Measurements from ENCODE around the gene DNMT1. TPM values are rescaled to one million over a fixed set of nuclear protein-coding genes. Genes with fewer than 3 reads are reported as not detected.

DNMT1 gene
- total RNA-seq, 4 donors from 2014 or later, result 29.5 to 80.6 (median 48.4) TPM

DNA sequence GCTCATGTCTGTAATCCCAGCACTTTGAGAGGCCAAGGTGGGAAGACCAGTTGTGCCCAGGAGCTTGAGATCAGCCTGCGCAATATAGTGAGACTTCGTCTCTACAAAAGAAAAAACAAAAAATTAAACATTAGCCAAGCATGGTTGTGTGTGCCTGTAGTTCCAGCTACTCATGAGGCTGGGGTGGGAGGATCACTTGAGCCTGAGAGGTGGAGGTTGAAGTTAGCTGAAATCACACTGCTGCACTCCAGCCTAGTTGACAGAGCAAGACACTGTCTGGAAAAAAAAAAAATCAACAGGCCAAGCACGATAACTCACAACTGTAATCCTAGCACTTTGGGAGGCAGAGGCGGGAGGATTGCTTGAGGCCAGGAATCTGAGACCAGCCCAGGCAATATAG lies 40.2 kb upstream of the DNMT1 start:
- no peak for TF ChIP-seq POLR2A (IDR thresholded peaks at IDR 0.05)
- TF ChIP-seq, protein P1, sequence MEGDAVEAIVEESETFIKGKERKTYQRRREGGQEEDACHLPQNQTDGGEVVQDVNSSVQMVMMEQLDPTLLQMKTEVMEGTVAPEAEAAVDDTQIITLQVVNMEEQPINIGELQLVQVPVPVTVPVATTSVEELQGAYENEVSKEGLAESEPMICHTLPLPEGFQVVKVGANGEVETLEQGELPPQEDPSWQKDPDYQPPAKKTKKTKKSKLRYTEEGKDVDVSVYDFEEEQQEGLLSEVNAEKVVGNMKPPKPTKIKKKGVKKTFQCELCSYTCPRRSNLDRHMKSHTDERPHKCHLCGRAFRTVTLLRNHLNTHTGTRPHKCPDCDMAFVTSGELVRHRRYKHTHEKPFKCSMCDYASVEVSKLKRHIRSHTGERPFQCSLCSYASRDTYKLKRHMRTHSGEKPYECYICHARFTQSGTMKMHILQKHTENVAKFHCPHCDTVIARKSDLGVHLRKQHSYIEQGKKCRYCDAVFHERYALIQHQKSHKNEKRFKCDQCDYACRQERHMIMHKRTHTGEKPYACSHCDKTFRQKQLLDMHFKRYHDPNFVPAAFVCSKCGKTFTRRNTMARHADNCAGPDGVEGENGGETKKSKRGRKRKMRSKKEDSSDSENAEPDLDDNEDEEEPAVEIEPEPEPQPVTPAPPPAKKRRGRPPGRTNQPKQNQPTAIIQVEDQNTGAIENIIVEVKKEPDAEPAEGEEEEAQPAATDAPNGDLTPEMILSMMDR (IDR thresholded peaks at IDR 0.05), result no peak
- no peaks in the 10 kb centered on the region for H3K36me3 ChIP-seq
- WGBS, 2 donors, result 78 to 91% methylated on average over 4 of the region's 4 CpGs
- no peaks in the 10 kb centered on the region for H3K9me3 ChIP-seq
- no peak for DNase-seq
- peak overlapping the region in 1 of 4 donors; percentile 83 for H3K27ac ChIP-seq
- H3K4me1 ChIP-seq, result peaks cover 4 to 46% (median 11%) of the 10 kb centered on the region in 3 donors
- H3K4me3 ChIP-seq, result no peak overlapping the region
- intact Hi-C loops (cut with DNase I), result no loop called here
- no peaks in the 10 kb centered on the region for H3K27me3 ChIP-seq

DNA sequence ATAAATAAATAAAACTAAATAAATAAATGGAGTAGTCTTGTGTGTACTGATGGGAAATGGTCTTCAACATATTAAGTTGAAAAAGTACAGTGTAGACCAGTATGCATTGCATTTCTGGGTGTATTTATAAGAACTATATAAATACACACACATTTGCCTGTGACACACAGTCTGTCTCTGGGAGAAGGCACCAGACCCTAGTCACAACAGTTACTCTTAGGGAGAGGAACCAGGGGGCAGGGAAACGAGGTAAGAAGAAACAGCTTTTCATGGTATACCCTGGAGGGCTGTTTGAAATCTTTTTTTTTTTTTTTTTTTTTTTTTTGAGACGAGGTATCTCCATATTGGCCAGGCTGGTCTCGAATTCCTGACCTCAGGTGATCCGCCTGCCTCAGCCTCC lies 39.2 kb upstream of the DNMT1 start:
- intact Hi-C loops (cut with DNase I), result no loop called here
- DNase-seq, result no peak
- Histone ChIP-seq H3K4me1 (peaks cover 4 to 57% (median 19%) of the 10 kb centered on the region in 3 donors), H3K27me3 (no peaks in the 10 kb centered on the region), H3K9me3 (no peaks in the 10 kb centered on the region), H3K27ac (no peak overlapping the region), H3K4me3 (no peak overlapping the region), H3K36me3 (no peaks in the 10 kb centered on the region)
- 62 to 72% methylated on average over 4 of the region's 4 CpGs for WGBS, 2 donors
- TF ChIP-seq, protein P1 (IDR thresholded peaks at IDR 0.05), result no peak
- no peak for TF ChIP-seq POLR2A (IDR thresholded peaks at IDR 0.05)

DNA sequence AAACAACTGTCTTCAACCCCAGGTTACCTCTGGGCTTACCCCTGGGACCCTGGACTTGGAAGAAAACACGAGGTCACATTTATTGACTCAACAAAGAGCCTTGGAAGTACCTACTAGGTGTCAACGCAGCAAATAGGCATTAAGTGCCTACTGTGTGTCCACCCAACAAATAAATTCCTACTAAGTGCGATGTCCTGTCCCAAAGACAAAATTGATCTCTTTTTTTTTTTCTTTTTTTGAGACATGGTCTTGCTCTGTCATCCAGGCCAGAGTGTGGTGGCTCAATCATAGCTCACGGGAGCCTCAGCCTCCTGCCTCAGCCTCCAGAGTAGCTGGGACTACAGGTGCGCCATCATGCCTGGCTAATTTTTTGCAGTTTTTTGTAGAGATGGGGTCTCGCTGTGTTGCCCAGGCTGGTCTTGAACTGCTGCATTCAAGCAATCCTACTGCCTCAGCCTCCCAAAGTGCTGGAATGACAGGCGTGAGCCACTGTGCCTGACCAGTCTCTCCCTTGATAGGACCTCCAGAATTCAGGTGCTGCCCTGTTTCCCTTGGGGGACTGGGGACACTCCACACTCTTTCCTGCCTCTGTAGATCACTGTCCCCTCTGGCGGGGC lies 37.0 kb upstream of the DNMT1 start:
- H3K27ac ChIP-seq, result peak overlapping the region; percentile 81 to 94 (median 88)
- H3K4me1 ChIP-seq, result peaks cover 12 to 60% (median 23%) of the 10 kb centered on the region in 3 donors
- intact Hi-C loops (cut with DNase I), result no loop called here
- no peaks in the 10 kb centered on the region for H3K9me3 ChIP-seq
- no peak for TF ChIP-seq POLR2A (IDR thresholded peaks at IDR 0.05)
- TF ChIP-seq, protein P1 (IDR thresholded peaks at IDR 0.05), result no peak
- no peaks in the 10 kb centered on the region for H3K36me3 ChIP-seq
- DNase-seq, result no peak
- H3K4me3 ChIP-seq, result peak overlapping the region; percentile 66 to 97 (median 84)
- WGBS, 2 donors, result 68 to 77% methylated on average over 7 to 8 of the region's 8 CpGs
- no peaks in the 10 kb centered on the region for H3K27me3 ChIP-seq

DNA sequence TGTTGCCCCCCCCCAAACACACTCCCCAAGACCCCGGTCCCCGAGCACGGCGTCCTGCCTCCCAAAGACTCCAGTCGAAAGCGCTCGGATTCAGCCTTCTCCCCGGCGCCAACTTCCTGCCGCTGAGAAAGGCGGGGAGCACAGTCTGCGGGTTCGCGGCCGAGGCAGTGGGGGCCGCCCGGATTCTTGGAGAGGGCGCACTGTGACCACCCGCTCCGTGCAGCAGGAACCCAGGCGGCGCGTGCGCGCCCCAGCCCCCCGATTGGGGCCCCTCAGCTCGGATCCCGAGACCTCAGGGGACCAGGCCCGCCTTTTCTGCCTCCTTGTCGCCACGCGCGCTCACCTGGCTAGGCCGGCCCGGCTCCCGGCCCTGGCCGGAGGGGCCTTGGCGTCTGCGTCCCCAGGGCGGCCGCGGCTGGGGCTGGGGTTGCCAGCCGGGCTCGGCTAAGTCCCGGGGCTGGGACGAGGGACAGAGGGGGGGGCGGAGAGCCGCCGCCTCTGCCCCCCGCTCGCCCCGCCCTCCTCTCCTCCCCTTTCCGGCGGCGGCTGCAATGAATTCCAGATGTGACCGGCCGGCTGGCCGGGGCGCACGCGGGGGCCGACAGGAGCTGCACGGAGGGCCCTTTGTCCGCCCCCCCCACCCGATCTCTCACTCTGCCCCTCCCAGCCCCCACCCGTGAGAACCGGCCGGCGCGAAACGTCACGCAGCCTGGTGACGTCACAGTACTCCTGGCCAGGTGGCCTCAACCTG lies 36.3 kb upstream of the DNMT1 start, which contains the start of gene S1PR2:
S1PR2 (minus strand) TSS at position 471 of the 751 bp plus-strand sequence. CDS start 6,426 bp downstream, outside the sequence.
- peaks cover 13 to 57% (median 21%) of the 10 kb centered on the region in 3 donors for H3K4me1 ChIP-seq
- peak in 1 of 4 donors; percentile 65 for TF ChIP-seq POLR2A (IDR thresholded peaks at IDR 0.05)
- TF ChIP-seq, protein P1 (IDR thresholded peaks at IDR 0.05), result peak in 1 of 6 experiments; percentile 12

More for the DNA sequence above, 36.3 kb upstream of the DNMT1 start, which contains the start of gene S1PR2:
- intact Hi-C loops (cut with DNase I), result no loop called here
- Histone ChIP-seq H3K27ac (peak within 1 kb of the TSS; percentile 81 to 94 (median 88)), H3K4me3 (peak within 1 kb of the TSS; percentile 66 to 97 (median 84)), H3K36me3 (no peaks in the 10 kb centered on the region), H3K9me3 (no peaks in the 10 kb centered on the region), H3K27me3 (no peaks in the 10 kb centered on the region)
- no peak for DNase-seq
- 0% methylated on average over 10 of the region's 73 CpGs; no CpG with 5 or more reads in 1 of the 2 donors for WGBS, 2 donors

Data from esophagus squamous epithelium (tissue), 5 donors.